ENCODE measurements around the gene IQSEC3. TPM values are rescaled to one million over a fixed set of nuclear protein-coding genes. Genes with fewer than 3 reads are reported as not detected.
"Not testable (repeated sequence)": the region's sequence is repeated elsewhere in the genome, so short reads cannot be mapped to it uniquely, and the experiment has no call there.

Gene IQSEC3
- total and polyA plus RNA-seq, 10 of the 15 experiments (the other 5 are each of a cell fraction or from before 2014, with no cell fraction given): not detected

DNA sequence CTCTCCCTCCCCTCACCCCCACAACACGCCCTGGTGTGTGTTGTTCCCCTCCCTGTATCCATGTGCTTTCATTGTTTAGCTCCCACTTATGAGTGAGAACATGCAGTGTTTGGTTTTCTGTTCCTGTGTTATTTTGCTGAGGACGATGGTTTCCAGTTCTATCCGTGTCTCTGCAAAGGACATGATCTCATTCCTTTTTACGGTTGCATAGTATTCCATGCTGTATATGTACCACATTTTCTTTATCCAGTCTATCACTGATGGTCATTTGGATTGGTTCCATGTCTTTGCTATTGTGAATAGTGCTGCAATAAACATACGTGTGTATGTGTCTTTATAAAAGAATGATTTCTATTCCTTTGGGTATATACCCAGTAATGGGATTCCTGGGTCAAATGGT lies 20.0 kb upstream of the IQSEC3 start:
- BruUV-seq (replicated peaks); RAD21 ChIA-PET (ENCODE audit: unreplicated experiment); H3K4me1 ChIP-seq (ENCODE audit: control insufficient read depth, insufficient read depth, low read length); in situ Hi-C loops (cut with MboI); H2AFZ ChIP-seq (ENCODE audit: control insufficient read depth, low read depth, low read length); ATAC-seq; H3K79me2 ChIP-seq (ENCODE audit: control insufficient read depth, insufficient read depth, low read length); DNase-seq (ENCODE audit: low read depth, low spot score); H3K9me3 ChIP-seq (replicated peaks; ENCODE audit: control insufficient read depth, insufficient read depth, low read length); SMC1A ChIA-PET (ENCODE audit: uncharacterized antibody, unreplicated experiment); H3K9ac ChIP-seq (ENCODE audit: control insufficient read depth, insufficient read depth, low read length); POLR2A ChIA-PET; FAIRE-seq; H3K27me3 ChIP-seq (replicated peaks in 1 of 2; ENCODE audit: control insufficient read depth in 2 of 2, insufficient read depth in 2 of 2, low read length in 1 of 2); H3K4me3 ChIP-seq; CTCF ChIA-PET; H3K27ac ChIP-seq (ENCODE audit: control insufficient read depth, insufficient read depth); H4K20me1 ChIP-seq (ENCODE audit: control insufficient read depth, insufficient read depth); H3K4me2 ChIP-seq (ENCODE audit: control insufficient read depth, insufficient read depth); intact Hi-C loops (cut with micrococcal nuclease; ENCODE audit: unreplicated experiment); H3K36me3 ChIP-seq (ENCODE audit: control insufficient read depth in 2 of 2, insufficient read depth in 2 of 2, low read length in 1 of 2): not testable (repeated sequence)
- 23% methylated on average over 5 of the region's 5 CpGs for WGBS (ENCODE audit: insufficient coverage, insufficient replicate concordance, low lambda C conversion rate, missing lambda C conversion rate)

DNA sequence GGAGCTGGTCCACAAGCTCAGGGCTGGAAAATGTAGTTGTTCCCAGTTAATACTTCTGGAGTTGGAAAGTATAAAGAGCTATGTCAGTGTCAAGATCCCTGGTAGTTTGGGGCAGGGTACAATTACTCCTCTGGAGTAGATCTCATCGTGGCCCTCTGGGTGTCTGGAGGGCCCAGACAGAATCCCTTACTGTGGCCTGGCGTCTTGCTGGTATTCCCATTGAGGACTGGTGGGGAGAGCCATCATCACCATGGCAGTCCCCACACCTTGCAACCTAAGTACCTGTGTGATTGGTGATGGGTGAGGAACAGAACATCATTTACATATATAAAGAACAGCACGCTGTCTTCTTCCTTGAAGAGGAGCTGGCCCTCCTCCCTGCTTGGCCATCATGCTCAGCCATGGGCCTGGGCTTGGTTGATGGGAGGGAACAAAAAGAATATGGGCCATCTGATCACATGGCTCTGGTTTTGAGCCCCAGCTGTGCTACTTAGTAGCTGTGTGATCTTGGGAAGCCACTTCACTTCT lies 18.8 kb upstream of the IQSEC3 start:
- POLR2A ChIA-PET; RAD21 ChIA-PET (ENCODE audit: unreplicated experiment); H3K4me1 ChIP-seq (ENCODE audit: control insufficient read depth, insufficient read depth, low read length); H3K27ac ChIP-seq (ENCODE audit: control insufficient read depth, insufficient read depth); H4K20me1 ChIP-seq (ENCODE audit: control insufficient read depth, insufficient read depth); intact Hi-C loops (cut with micrococcal nuclease; ENCODE audit: unreplicated experiment); CTCF ChIA-PET; DNase-seq (ENCODE audit: low read depth, low spot score); H3K9me3 ChIP-seq (replicated peaks; ENCODE audit: control insufficient read depth, insufficient read depth, low read length); H3K36me3 ChIP-seq (ENCODE audit: control insufficient read depth in 2 of 2, insufficient read depth in 2 of 2, low read length in 1 of 2); H3K79me2 ChIP-seq (ENCODE audit: control insufficient read depth, insufficient read depth, low read length); BruUV-seq (replicated peaks); ATAC-seq; H3K4me2 ChIP-seq (ENCODE audit: control insufficient read depth, insufficient read depth); H3K4me3 ChIP-seq; H2AFZ ChIP-seq (ENCODE audit: control insufficient read depth, low read depth, low read length); H3K9ac ChIP-seq (ENCODE audit: control insufficient read depth, insufficient read depth, low read length); SMC1A ChIA-PET (ENCODE audit: uncharacterized antibody, unreplicated experiment); in situ Hi-C loops (cut with MboI); H3K27me3 ChIP-seq (replicated peaks in 1 of 2; ENCODE audit: control insufficient read depth in 2 of 2, insufficient read depth in 2 of 2, low read length in 1 of 2); FAIRE-seq: not testable (repeated sequence)
- 19% methylated on average over 3 of the region's 3 CpGs for WGBS (ENCODE audit: insufficient coverage, insufficient replicate concordance, low lambda C conversion rate, missing lambda C conversion rate)

DNA sequence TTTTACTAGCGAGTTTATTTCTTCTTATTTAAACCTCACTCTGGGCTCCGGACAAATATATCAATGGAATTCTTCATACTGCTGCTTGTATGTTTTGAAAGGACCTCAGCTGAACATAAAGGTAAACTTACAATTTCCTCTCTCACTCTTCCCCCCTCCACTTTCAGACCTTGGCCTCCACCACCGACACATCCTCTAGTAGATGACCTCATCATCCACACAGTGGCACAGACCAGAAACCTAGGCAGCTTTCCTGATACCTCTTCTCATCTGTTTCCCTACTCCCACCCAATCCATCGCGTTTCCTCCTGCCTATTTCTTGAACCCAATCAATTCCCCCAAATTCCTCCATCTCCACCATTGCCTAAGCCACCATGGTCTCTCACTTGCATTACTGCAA lies 17.4 kb upstream of the IQSEC3 start:
- H3K36me3 ChIP-seq (ENCODE audit: control insufficient read depth in 2 of 2, insufficient read depth in 2 of 2, low read length in 1 of 2); H3K27ac ChIP-seq (ENCODE audit: control insufficient read depth, insufficient read depth); RAD21 ChIA-PET (ENCODE audit: unreplicated experiment); DNase-seq (ENCODE audit: low read depth, low spot score); H4K20me1 ChIP-seq (ENCODE audit: control insufficient read depth, insufficient read depth); H3K27me3 ChIP-seq (replicated peaks in 1 of 2; ENCODE audit: control insufficient read depth in 2 of 2, insufficient read depth in 2 of 2, low read length in 1 of 2); in situ Hi-C loops (cut with MboI); intact Hi-C loops (cut with micrococcal nuclease; ENCODE audit: unreplicated experiment); CTCF ChIA-PET; H3K9ac ChIP-seq (ENCODE audit: control insufficient read depth, insufficient read depth, low read length); BruUV-seq (replicated peaks); H3K4me2 ChIP-seq (ENCODE audit: control insufficient read depth, insufficient read depth); H2AFZ ChIP-seq (ENCODE audit: control insufficient read depth, low read depth, low read length); H3K4me3 ChIP-seq; ATAC-seq; POLR2A ChIA-PET; H3K79me2 ChIP-seq (ENCODE audit: control insufficient read depth, insufficient read depth, low read length); H3K4me1 ChIP-seq (ENCODE audit: control insufficient read depth, insufficient read depth, low read length); SMC1A ChIA-PET (ENCODE audit: uncharacterized antibody, unreplicated experiment); FAIRE-seq; H3K9me3 ChIP-seq (replicated peaks; ENCODE audit: control insufficient read depth, insufficient read depth, low read length): not testable (repeated sequence)
- WGBS (ENCODE audit: insufficient coverage, insufficient replicate concordance, low lambda C conversion rate, missing lambda C conversion rate): 34% methylated on average over 5 of the region's 5 CpGs

DNA sequence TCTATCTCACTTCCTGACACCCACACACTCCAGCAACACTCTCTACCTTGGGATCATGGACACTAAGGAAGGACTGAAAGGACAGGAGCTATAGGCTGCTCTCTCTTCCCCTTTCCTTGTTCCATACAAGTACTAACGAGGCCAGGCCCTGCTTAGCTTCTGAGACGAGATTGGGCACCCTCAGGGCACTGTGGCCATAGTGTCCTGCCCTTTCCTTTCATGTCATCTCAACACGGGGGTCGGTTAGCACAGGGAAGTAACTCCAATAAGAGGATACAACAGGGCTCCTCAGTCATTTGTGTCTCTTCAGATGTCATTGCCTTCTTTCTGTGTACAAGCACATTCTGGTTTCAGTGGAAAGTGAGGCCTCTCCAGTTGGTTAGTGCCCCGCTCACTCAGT lies 15.5 kb upstream of the IQSEC3 start:
- 33% methylated on average over 5 of the region's 5 CpGs for WGBS (ENCODE audit: insufficient coverage, insufficient replicate concordance, low lambda C conversion rate, missing lambda C conversion rate)
- H3K4me2 ChIP-seq (ENCODE audit: control insufficient read depth, insufficient read depth); H3K4me1 ChIP-seq (ENCODE audit: control insufficient read depth, insufficient read depth, low read length); POLR2A ChIA-PET; FAIRE-seq; H3K4me3 ChIP-seq; H3K36me3 ChIP-seq (ENCODE audit: control insufficient read depth in 2 of 2, insufficient read depth in 2 of 2, low read length in 1 of 2); intact Hi-C loops (cut with micrococcal nuclease; ENCODE audit: unreplicated experiment); SMC1A ChIA-PET (ENCODE audit: uncharacterized antibody, unreplicated experiment); H3K27me3 ChIP-seq (replicated peaks in 1 of 2; ENCODE audit: control insufficient read depth in 2 of 2, insufficient read depth in 2 of 2, low read length in 1 of 2); in situ Hi-C loops (cut with MboI); H2AFZ ChIP-seq (ENCODE audit: control insufficient read depth, low read depth, low read length); H3K9me3 ChIP-seq (replicated peaks; ENCODE audit: control insufficient read depth, insufficient read depth, low read length); RAD21 ChIA-PET (ENCODE audit: unreplicated experiment); H3K27ac ChIP-seq (ENCODE audit: control insufficient read depth, insufficient read depth); H3K79me2 ChIP-seq (ENCODE audit: control insufficient read depth, insufficient read depth, low read length); DNase-seq (ENCODE audit: low read depth, low spot score); H4K20me1 ChIP-seq (ENCODE audit: control insufficient read depth, insufficient read depth); ATAC-seq; CTCF ChIA-PET; H3K9ac ChIP-seq (ENCODE audit: control insufficient read depth, insufficient read depth, low read length); BruUV-seq (replicated peaks): not testable (repeated sequence)
